H1 (cell line): ENCODE data around the gene PAAF1. TPM values are rescaled to one million over a fixed set of nuclear protein-coding genes. Genes with fewer than 3 reads are reported as not detected.

Experiments
- CHD2 ChIP-seq: IDR thresholded peaks from 2 replicates; pipeline ENCODE4 v1.6.1; 2012; ENCODE audit warnings: low read length, improper control_type of control experiment
- EP300 ChIP-seq, 2 experiments: IDR thresholded peaks; 1 replicate in 1 of 2; 2 replicates in 1 of 2; pipeline ENCODE4 v1.6.1; 2011 to 2012; ENCODE audit warnings: low read depth in 2 of 2, low read length in 2 of 2, mild to moderate bottlenecking in 2 of 2, borderline replicate concordance in 1 of 2, inconsistent platforms in 1 of 2, moderate library complexity in 1 of 2
- TBP ChIP-seq: IDR thresholded peaks from 2 replicates; pipeline ENCODE4 v1.6.1; 2011; ENCODE audit warnings: low read depth, low read length, improper control_type of control experiment
- TEAD4 ChIP-seq: IDR thresholded peaks from 2 replicates; pipeline ENCODE4 v1.6.1; 2012; ENCODE audit warnings: low read depth, low read length, inconsistent platforms, mixed read lengths
- polyA plus RNA-seq, 7 experiments: library from polyadenylated mRNA; depleted of rRNA in 3 of 7; stranded (reverse) in 5 of 7; unstranded in 2 of 7; fragments of >200 nt in 5 of 7; fragments of 200-250 nt in 2 of 7; gene quantifications; 1 replicate in 5 of 7; 2 replicates in 1 of 7; 4 replicates in 1 of 7; pipeline versions ENCODE4 v1.2.1 to v1.2.3, GENCODE V29; 2011 to 2013; ENCODE audit warnings: missing spikeins in 2 of 7, mixed read lengths in 2 of 7
- total RNA-seq: library from RNA; stranded (reverse); fragmentation: NEBNext Ultra II Directional; extraction: Animal tissue kit (Norgen Biotek cat#: 25700); gene quantifications from 2 replicates; pipeline ENCODE4 v1.2.1, GENCODE V29; 2021
- TF ChIP-seq, protein P1 (sequence below): IDR thresholded peaks from 2 replicates; pipeline ENCODE4 v1.6.1; 2011; ENCODE audit warnings: low read depth, mild to moderate bottlenecking, low read length; ENCODE audit not compliant: insufficient read depth
- TF ChIP-seq, protein P2 (sequence below): IDR thresholded peaks from 2 replicates; pipeline ENCODE4 v1.6.1; 2011; ENCODE audit warnings: low read length, improper control_type of control experiment

The PAAF1 gene
- total and polyA plus RNA-seq, 2 of the 8 experiments (the other 6 are each of a cell fraction or from before 2014, with no cell fraction given): 24.4 to 28.8 TPM

DNA sequence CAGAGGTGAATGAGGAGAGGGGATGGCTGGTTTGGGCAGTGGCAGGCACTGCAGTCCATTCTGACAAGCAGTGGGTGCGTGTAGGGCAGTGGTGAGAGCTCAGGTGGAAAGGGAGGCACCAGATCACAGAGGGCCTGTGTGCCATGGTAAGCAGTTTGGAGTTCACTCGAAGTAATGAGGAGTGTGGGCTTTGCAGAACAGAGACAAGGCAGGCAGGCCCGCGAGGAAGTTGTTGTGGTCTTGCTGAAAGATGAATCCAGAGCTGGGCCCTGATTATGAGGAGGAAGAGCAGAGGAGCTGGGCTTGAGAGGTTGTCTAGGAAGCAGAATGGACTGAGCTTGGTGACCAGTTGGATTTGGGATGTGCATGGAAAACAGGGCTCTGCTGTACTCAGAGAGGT is 72.4 kb downstream of the PAAF1 start (continued):
- TF ChIP-seq CHD2 (no peak), TEAD4 (no peak), EP300 (IDR thresholded peaks at IDR 0.05; ENCODE audit: borderline replicate concordance in 1 of 2, low read depth in 2 of 2, low read length in 2 of 2) (no peak), TBP (no peak)
- TF ChIP-seq, protein P1, sequence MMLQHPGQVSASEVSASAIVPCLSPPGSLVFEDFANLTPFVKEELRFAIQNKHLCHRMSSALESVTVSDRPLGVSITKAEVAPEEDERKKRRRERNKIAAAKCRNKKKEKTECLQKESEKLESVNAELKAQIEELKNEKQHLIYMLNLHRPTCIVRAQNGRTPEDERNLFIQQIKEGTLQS: no peak
- TF ChIP-seq, protein P2, sequence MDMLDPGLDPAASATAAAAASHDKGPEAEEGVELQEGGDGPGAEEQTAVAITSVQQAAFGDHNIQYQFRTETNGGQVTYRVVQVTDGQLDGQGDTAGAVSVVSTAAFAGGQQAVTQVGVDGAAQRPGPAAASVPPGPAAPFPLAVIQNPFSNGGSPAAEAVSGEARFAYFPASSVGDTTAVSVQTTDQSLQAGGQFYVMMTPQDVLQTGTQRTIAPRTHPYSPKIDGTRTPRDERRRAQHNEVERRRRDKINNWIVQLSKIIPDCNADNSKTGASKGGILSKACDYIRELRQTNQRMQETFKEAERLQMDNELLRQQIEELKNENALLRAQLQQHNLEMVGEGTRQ: no peak
